HG02759 (cell line): ENCODE measurements around the gene CRYM.
"Not testable (repeated sequence)": the region's sequence is repeated elsewhere in the genome, so short reads cannot be mapped to it uniquely, and the experiment has no call there.

ENCODE experiments used
- ATAC-seq: cut with Tn5 transposase; IDR thresholded peaks from one replicate; pipeline ENCODE4 v1.9.1; 2021; ENCODE audit warnings: mild to moderate bottlenecking, moderate library complexity; ENCODE audit not compliant: unreplicated experiment

Gene CRYM

GRCh38 chr16:21281698-21282389 is 3.8 kb upstream of the CRYM start:
- ATAC-seq: no peak

- ATAC-seq: no peak
Measured at GRCh38 chr16:21279501-21279900, 1.4 kb upstream of the CRYM start.

GRCh38 chr16:21277045-21277926 is 804 bp downstream of the CRYM start:
- no peak for ATAC-seq

DNA sequence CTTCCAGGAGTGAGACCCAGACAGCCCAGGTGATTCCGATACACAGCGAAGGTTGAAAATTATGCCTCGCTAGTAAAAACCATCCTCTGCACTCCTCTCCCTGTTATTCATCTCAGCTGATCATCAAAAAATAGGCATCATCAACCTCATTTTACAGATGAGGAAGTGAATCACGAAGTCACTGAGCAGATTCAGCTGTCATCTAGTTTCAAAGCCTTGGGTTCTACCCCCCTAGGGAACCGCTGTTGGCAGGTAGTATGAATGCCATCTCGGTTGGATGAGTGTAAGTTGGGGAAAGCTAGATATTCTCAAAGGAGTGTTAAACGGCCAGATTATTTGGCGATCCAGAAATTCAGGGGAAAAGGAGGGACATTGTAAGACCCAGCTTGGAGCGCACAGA is 2.0 kb downstream of the CRYM start:
- ATAC-seq: no peak

- ATAC-seq: no peak
Measured at GRCh38 chr16:21275529-21275928, 2.6 kb downstream of the CRYM start.

DNA sequence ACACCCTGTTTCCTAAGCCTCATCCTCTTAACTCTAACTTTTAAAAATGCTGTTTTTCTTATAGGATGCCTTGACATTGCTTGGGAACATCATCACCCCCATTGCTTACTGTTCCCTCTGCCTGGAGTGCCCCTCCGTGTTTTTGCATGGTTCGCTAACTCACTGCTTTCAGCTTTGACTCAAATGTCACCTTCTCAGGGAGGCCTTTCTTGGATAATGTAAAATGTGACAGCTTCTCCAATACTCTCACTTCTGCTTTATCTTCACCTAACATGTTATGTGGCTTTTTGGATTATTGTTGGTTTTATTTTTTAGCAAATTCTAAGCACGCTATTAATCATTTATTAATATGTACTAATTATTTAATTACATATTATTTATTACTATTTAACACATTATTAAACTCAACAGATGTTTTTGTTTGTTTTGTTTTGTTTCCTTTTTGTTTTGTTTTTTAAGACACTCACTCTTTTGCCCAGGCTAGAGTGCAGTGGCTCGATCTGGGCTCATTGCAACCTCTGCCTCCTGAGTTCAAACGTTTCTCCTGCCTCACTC is 3.8 kb downstream of the CRYM start:
- peak; percentile 35 for ATAC-seq

DNA sequence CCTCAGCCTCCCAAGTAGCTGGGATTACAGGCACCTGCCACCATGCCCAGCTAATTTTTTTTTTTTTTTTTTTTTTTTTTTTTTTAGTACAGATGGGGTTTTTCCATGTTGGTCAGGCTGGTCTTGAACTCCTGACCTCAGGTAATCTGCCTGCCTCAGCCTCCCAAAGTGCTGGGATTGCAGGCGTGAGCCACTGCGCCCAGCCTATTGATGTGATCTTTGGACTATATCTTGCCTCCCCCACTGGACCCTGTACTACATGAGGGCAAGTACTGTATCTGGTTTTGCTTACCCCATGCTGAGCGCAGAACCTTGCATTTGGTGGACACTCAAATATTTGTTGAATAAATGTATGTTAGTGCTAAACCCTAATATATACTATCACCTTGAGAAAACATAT is 5.3 kb downstream of the CRYM start:
- not testable (repeated sequence) for ATAC-seq

- no peak for ATAC-seq
Measured at GRCh38 chr16:21272253-21272652, 5.8 kb downstream of the CRYM start.

DNA sequence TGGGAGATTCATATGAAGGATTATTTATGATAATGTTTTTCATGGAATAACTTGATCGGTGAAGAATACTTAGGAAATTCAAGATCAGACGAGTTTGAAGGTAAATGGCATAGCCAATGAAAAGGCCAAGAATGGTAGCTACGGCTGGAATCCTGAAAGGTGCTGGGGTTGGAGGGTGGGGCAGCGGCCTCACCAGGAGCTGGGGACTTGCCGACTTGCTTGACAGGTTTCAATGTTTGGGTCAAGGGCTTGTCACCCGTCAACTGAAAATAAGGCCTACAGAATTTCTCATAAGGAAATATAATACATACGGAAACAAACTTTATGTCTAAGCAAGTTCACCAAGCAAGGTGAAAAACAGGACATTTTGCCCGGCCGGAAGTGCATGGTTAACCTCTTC is 9.9 kb downstream of the CRYM start:
- no peak for ATAC-seq

GRCh38 chr16:21267298-21267697 is 10.8 kb downstream of the CRYM start:
- ATAC-seq: no peak

- no peak for ATAC-seq
Measured at GRCh38 chr16:21265104-21265837, 12.8 kb downstream of the CRYM start.

DNA sequence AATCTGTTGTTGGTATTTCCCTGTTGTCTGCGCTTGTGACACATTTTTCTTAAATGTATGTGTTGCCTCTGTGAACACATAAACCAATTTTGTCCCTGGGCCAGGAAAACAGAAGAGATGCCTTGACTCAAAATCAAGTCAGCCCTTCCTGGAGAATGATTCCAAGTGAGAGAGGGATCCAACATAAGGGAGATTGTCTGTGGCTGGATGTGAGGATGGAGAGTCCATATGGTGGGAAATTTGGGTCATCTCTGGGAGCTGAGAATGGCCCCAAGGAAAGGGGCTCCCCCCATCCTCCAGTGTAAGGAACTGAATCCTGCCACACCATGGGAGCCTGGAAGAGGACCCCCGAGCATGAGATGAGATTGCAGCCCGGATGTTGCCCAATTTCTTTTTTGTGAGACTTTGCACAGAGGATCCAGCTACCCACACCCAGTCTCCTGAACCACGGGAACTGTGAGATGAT is 13.5 kb downstream of the CRYM start:
- ATAC-seq: no peak

DNA sequence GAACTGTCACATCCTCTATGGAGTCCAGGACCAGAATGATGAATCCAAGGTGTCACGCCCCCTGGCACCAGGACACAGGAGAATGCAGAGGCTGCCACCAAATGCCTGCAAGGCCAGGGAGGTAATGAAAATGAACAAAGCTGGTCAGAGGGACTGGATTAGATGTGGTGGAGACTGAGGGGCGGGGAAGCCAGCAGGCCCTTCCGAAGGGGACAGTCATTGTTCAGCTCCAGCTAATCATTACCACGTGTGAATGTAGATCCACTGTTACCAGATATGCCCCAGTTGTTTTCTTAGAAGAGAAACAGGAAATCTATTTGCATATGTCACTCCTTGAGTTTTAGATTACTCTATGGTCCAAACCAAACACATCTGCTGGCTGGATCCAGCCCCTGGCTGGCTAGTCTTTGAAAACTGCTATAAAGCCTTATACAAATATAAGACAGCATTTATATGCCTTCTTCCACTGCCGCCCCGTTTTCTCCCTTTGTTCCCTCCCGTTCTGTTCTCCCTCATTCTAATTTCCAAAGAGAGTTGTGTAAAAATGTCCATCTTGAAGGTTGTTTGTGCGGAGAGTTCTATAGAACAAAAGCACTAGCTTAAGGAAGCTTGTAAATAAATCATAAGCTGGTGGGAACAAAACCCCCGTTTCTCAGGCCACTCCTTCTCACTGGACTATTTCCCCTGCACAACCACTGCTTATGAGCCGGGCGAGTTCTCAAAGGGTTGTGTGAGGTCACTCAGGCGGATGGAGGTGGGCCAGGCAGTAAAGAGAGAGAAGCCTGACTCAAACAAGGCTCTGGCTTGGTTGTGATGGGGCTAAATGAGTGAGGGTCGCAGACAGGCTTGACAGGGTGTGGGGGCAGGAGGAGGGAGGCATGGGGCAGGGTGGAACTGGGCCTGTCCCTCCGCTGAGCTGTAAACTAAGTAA is 14.2 kb downstream of the CRYM start:
- ATAC-seq: peak; percentile 80

DNA sequence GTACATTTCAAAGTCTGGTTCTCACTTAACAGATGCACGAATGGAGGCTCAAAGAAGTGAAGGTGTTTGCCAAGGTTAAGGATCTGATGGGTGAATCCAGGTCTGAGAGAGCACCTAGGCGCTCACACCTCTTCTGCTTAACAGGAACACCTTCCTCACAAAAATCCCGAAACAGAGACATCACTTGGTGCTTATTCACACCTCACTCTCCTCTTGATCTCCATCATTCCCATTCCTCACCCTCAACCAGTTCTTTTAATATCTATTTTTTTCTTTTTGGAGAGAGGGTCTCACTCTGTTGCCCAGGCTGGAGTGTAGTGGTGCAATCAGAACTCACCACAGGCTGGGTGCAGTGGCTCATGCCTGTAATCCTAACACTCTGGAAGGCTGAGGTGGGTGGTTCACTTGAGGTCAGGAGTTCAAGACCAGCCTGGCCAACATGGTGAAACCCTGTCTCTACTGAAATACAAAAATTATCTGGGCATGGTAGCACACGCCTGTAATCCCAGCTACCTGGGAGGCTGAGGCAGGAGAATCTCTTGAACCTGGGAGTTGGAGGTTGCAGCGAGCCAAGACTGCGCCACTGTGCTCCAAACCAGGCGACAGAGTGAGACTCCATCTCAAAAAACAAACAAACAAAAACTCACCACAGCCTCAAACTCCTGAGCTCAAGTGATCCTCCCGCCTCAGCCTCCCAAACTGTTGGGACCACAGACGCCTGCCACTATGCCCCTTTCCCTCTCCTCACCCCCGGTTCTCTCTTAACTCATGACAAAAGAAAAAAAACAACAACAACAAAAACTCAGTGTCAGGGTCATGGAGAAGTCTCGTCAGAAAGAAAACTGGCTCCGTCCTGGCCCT is 15.1 kb downstream of the CRYM start:
- no peak for ATAC-seq

DNA sequence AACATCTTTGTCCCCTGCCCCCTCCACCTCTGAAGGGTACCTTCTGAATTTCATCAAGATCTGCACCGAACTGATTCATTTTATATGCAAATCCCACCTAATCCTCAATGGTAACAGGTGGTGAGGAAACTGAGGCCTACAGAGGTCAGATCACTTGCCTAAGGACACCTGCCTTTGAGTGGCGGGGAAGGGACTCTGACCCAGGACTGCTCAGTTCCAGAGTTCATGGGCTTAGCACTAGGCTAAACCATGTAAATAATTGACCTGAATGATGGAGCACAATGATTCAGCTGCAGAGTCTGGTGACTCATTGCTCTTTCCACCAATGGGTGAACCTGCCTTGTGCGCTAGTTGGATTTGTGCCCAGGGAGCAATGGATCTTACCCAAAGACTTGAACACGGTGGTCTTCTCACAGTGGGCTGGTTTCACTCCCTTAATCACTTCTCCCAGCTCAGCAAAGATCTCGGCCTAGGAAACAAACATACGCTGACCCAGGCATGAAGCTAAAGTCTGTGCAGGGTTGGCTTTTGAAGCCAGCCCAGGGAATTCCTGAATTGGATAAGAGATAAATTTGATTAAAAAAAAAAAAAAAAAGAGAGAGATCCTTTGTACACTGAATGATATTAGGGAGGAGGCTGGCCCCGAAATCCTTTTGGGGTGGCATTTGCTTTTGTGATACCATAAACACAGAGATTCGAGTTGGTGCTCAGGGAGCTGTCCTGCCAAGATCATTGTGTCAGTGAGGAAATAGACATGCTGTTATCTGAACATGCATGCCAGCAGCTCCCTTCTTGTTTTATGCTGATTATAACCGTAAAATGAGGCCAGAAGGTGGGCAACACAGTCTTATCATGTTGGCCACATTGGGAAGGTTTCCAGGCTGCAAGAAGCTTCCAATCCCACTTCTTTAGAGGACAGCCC is 17.0 kb downstream of the CRYM start:
- peak; percentile 40 for ATAC-seq

GRCh38 chr16:21257284-21257683 is 20.8 kb downstream of the CRYM start:
- ATAC-seq: no peak

DNA sequence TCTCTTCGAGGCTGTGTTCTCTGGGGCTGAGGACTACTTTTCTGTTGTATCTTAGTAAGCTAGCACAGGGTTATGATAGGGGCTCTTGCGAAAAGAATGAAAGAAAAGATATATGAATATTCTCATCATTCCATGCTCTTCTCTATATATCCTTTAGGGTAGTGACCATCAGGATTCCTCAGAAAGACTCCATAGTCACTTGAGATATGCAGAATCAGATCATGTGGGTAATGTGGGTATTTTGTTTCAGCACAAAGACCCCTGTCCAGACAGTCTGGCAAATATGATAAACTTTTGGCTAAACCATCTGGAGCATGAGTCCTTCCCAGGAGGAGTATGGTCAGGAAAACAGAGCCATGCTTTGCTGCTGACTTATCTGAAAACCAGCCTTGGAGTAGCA is 21.5 kb downstream of the CRYM start:
- ATAC-seq: no peak

- no peak for ATAC-seq
Measured at GRCh38 chr16:21253470-21253869, 24.6 kb downstream of the CRYM start.
